Activated naive CD4-positive, alpha-beta T cell treated with anti-CD3 and anti-CD28 coated beads, Interleukin-2, amount 50 U/mL, for 16 hours (primary cell): ENCODE data around the gene SMIM9.
A peak's percentile ranks its signal among the peaks of the same experiment; 100 is the strongest.

Experiments used
- DNase-seq: peaks from one replicate; pipeline ENCODE4 v3.0.0-alpha.2; 2020

Gene SMIM9

DNA sequence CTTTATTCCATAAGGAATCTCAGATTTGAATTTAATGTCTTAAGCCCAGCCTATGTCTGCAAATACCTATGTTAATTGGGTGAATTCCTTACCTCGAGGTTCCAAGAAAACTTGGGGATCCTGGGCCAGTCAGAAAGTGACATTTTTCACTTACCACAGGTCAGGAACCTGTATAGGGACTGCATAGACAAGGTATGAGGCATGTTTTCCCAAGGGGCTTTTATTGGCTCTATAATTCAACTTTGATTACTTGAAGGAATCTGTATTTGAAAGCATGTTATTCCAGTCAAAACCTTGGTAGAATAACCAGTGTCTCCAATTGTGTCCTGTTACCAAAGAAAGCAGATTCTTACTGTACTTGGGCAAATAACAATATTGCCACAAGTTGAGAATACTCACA lies 20.7 kb downstream of the SMIM9 start:
- DNase-seq: no peak

GRCh38 chrX:154812341-154813101 lies 21.9 kb downstream of the SMIM9 start:
- no peak for DNase-seq

DNA sequence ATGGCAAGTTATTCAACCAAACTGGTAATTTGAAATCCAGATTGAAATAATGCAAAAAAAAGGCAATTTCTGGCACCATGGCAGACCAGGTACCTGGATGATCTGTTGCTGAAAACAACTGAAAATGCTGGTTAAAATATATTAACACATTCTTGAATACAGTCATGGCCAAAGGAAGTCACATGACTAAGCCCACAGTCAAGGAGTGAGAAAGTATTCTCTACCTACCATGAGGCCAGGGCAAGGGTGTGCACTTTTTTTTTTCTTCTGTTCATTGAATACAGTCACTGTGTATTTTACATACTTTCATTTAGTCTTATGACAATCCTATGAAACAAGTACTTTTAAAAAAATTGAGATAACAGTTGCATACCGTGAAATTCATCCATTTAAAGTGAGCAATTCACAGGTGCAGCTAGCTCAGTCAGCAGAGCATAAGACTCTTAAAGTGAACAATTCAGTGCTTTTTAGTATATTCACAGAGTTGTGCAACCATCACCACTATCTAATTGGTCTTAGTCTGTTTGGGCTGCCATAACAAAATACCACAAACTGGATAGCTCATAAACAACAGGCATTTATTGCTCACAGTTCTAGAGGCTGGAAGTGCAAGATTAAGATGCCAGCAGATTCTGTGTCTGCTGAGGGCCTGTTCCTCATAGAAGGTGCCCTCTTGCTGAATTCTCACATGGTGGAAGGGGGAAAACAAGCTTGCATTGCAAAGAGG lies 24.4 kb downstream of the SMIM9 start:
- no peak for DNase-seq

- no peak for DNase-seq
These were observed 27.5 kb downstream of the SMIM9 start for GRCh38 chrX:154806837-154807501.

DNA sequence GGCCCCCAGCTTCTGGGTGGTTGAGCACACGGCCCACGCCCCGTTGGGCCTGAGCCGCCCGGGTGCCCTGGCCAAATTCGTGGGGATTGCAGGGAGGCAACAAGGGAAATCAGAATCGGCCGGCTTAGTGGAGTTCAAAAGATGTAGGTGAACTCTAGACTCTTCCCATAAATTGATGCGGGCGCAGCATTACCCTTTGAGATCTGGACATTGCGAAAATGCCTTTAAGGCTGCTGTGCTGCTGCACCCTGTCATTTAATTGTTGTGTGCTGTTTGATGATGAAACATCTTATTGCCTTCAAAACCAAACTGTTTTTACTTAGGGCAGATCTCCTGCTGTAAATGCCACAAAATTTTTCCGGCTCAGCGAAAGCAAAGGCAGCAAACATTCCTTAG lies 28.8 kb downstream of the SMIM9 start:
- no peak for DNase-seq

GRCh38 chrX:154804957-154805695 lies 29.3 kb downstream of the SMIM9 start, which contains the start of gene MPP1:
TSS of gene MPP1 (minus strand) at chrX:154805485. CDS start at chrX:154805373, 112 bp downstream.
- peak; percentile 72 for DNase-seq

DNA sequence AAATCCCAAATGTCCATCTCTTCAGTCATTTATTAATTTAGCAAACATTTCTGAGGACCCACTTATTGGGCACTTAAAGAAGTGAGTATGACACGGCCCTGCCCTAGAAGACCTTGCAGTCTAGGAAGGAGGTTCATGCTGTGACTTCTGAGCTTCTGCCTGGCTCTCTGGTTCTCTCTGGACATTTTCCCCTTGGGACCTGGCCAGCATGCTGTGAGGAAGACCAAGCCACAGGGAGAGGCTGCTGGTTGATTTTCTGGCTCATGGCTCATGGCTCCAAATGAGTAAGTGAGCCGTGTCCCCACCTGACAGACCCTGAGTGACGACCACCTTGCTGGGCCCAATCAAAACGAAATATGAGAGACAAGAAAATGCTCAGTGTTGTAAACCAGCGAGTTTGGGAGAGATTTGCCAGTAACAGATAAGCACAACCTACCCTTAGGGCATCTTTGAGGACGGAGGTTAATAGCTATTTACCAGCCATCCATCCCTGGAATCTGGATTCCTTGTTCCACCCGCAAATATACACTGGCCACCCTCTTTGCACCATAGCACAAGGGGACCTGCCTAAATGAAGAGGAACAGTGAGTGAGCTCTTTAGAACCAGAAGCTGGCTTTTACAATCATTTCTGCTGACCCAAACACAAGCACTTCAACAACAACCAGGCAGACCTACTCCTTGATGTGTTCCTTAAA lies 30.1 kb downstream of the SMIM9 start:
- no peak for DNase-seq

GRCh38 chrX:154802947-154803346 lies 31.5 kb downstream of the SMIM9 start:
- no peak for DNase-seq

DNA sequence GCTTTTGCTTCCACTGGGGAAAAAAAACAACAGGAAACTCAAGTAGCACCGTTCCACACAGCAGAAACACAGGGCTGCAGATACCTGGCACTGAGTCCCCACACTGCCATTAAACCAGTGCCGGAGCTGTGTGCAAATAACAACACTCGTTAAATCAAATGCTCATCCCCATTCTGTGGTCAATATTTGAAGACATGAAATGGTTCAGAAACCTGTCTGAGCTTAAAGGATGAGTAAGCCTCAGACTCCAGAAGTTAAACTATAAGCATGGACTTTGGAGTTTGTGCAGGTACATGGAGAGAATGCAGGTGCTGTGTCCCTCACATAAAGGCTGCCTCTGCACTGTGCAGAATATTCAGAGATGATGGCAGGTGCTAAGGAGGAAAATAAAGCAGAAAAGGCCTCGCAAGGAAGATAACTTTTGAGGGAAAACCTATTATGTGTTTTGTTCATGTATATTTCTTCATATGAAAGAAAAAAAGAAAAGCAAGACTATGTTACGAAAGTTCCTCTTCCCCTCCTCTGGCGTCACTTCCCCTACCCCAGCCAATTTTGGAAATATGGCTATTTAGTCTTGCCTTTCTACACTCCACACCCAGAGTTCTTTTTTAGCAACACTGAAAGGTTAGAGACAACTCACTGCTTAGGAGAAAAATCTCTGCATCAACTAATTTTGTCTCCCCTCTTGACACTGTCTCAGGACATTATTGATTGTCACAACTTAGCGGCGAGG lies 33.8 kb downstream of the SMIM9 start:
- DNase-seq: no peak

DNA sequence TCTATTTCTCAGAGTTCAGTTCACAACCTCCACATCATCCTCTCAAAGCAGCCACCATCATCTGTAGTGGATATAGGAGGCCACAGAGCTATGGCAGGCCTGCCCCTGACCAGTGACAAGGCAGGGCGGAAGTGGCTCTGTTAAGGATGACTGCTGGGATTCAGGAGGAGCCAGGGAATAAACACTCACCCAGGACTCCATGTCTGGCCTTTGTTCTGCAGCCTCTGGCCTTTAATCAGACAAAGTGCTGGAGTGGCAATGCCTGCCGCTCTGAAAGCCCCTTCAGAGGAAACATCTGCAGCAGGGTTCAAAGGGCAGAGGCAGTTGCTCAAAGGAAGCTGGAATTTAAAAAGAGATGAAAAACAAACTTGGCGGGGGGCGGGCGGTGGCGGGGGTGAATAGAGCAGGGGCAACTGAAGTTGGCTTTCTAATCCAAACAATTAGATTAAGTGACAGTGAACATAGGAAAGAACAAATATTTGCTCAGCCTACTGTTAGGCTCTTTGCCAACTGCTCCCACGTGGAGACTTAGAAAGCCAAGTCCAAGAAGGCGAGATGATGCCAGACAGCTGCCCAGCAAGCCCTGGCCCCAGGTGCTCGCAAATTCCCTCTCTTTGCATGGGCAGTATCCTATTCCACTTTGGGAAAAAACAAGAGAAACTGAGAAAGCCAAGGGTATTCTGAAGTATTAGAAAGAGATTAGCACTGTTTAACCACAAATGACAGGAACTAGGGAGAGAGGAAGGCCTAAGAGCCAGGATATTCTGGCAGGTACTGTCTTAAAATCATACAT lies 34.7 kb downstream of the SMIM9 start:
- DNase-seq: no peak

DNA sequence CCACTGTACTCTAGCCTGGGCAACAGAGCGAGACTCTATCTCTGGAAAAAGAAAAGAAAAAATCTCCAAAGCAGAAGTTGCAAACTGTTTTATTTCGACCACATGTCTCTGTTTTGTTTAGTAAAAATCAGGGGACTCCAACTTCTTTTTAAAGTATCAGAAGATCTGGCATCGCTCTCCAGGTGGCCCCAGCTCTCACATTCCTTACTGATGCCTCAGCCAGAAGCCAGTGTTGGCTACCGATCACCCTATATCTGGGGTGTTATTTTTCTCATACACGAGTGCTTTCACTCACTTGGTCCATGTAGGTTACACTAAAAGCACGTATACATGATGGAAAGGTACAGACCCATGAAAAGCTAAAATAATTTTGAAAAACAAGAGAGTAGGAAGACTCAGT lies 37.5 kb downstream of the SMIM9 start:
- no peak for DNase-seq

DNA sequence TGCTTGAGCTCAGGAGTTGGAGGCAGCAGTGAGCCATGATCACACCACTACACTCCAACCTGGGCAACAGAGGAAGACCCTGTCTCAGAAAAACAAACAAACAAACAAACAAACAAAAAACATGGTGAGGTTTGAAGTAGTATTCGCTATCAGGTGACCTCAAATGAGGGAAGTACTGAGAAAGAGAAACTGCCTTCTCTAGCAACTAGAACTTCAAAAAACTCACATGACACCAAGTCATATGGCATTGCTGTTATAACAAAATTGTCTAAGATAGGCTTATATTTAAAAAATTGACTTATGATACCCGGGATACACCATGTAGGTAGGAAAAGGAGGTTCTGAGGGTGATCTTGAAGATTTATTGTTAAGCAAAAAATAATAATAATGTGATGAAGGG lies 39.4 kb downstream of the SMIM9 start:
- no peak for DNase-seq

DNA sequence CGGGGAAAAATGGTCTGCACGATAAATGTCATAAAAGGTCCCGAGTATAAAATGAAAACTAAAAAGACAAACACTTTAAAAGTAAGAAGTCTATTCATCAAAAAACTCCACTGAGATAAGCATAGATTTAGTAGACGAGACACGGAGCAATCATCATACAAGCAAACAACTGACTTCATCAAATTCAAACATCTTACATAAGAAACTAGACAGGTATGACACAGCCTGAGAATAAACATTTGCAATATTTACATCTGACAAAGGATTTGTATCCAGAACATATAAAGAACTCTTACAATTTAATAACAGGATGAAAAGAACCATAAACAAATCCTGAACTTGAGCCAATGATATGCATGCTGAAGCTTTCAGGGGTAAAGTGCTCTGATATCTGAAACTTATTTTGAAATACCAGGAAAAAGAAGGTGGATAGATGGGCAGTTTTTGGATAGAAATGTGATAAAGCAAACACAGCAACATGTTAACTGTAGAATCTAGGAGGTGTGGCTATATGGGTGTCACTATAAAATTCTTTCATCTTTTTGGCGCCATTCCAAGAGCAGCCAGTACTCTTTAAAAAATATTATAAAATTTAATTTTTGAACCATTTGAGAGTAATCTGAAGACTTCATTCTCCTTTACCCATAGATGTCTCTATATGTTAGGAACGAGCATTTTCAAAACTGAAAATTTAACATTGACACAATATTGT lies 41.2 kb downstream of the SMIM9 start:
- no peak for DNase-seq

GRCh38 chrX:154791939-154792338 lies 42.5 kb downstream of the SMIM9 start:
- DNase-seq: no peak

DNA sequence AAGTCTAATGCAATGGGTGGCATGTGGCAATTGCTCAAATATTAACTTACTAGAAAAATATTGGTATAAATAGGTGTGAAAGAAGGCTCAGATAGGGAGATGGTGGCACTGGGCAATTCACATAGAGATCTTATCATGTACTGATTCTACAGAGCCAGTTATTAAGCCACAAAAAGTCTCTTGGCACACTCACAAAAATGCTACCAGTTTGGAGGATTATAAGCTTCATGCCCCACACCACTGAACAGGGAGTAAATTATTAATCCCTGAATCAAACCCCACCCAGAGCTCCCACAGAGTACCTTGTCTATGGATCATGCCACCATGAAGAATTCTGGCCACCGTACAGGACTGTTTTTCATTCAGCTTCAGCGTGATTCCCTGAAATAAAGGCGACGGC lies 43.0 kb downstream of the SMIM9 start:
- DNase-seq: no peak

GRCh38 chrX:154785716-154786115 lies 48.7 kb downstream of the SMIM9 start:
- no peak for DNase-seq

DNA sequence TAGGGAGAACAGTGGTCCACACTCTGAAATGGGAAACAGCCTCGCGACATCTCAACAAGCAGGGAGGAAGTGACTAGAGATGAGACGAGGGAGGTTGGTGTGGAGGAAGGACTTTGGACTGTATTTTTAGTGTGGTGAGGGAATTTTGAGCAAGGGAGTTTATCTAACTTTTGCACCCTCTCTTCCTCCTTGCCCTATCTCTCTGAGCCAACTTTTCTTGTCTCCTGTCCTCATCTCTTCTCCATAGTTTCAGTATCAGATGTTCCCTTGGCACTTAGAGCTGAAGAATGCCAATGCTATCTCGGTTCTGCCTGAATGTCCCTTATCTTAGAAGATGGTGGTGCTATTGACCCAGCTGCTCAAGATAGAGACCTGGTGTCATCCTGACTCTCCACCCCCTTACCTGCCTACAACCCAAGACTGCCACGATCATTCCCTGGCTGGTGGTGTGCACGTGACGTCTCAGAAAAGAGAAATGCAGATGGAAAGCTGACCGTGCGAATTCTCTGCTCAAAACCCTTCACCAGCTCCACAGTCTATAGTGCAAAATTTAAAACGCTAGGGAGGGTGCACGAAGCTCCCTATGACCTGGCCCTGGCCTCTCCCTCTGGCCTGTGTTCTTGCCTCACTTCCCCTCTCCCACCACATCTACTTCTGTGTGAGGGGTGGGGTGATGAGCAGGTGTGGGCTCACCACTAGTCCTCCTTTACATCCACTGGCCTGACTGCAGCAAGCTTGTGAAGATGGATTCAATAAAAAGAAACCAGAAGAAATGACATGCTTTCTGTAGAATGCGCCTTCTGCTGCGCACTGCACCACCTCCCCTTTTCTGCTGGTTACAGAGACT lies 50.1 kb downstream of the SMIM9 start:
- DNase-seq: no peak

- no peak for DNase-seq
These were observed 53.5 kb downstream of the SMIM9 start for GRCh38 chrX:154780968-154781367.

DNA sequence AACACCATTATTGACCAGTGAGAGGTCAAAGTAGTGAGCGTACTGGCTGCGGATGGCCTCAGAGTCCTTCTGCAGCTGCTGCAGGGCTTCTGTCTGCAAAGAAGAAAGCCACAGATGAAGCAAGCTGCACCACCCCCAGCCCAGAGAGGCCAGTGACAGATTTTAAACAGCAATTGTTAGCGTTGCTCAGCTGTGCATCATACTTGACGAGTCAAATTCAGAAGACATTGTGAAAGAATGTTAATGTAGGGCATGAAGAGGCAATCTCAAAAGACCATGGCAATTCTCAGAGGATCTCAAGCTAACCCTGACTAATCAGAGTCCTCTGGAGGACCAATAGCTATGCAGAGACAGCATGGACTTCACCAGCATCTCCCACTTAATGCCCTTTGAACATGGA lies 55.2 kb downstream of the SMIM9 start:
- DNase-seq: no peak
